HepG2 (cell line): ENCODE measurements around the gene ALG10. TPM values are rescaled to one million over a fixed set of nuclear protein-coding genes. Genes with fewer than 3 reads are reported as not detected.

ENCODE experiments used
- ARID4A ChIP-seq: sonication (generic); formaldehyde crosslinking; IDR thresholded peaks from 2 replicates; pipeline ENCODE4 v1.5.0; 2020; ENCODE audit warnings: mild to moderate bottlenecking, missing genetic modification reagents, borderline replicate concordance
- CBFB ChIP-seq: sonication (generic); formaldehyde crosslinking; IDR thresholded peaks from 2 replicates; pipeline ENCODE4 v1.4.0; 2020; ENCODE audit warnings: missing genetic modification reagents
- DR1 ChIP-seq: sonication (generic); formaldehyde crosslinking; IDR thresholded peaks from 2 replicates; pipeline ENCODE4 v1.8.0; 2021; ENCODE audit warnings: mild to moderate bottlenecking, missing genetic modification reagents, inconsistent platforms
- ETV5 ChIP-seq: IDR thresholded peaks from 2 replicates; pipeline ENCODE4 v1.6.1; 2018; ENCODE audit warnings: missing biosample characterization, missing genetic modification reagents, inconsistent platforms, borderline replicate concordance
- FOSL2 ChIP-seq: sonication (generic); formaldehyde crosslinking; IDR thresholded peaks from 2 replicates; pipeline ENCODE4 v1.4.0; 2020; ENCODE audit warnings: missing genetic modification reagents
- GPBP1L1 ChIP-seq: sonication (generic); formaldehyde crosslinking; IDR thresholded peaks from 2 replicates; pipeline ENCODE4 v1.5.0; 2020; ENCODE audit warnings: mild to moderate bottlenecking, missing genetic modification reagents
- PCBP1 ChIP-seq: fragments of 200-400 bp; formaldehyde crosslinking; IDR thresholded peaks from 2 replicates; pipeline ENCODE4 v1.6.1; 2017; ENCODE audit warnings: mild to moderate bottlenecking, low read depth, low read length, borderline replicate concordance
- POLR2G ChIP-seq: fragments of 200-400 bp; formaldehyde crosslinking; IDR thresholded peaks from 2 replicates; pipeline ENCODE4 v1.6.1; 2018; ENCODE audit warnings: mild to moderate bottlenecking, low read depth, low read length, moderate library complexity
- RFX5 ChIP-seq: IDR thresholded peaks from 2 replicates; pipeline ENCODE4 v1.6.1; 2011; ENCODE audit warnings: low read depth, low read length, improper control_type of control experiment
- SRY ChIP-seq: sonication (generic); formaldehyde crosslinking; IDR thresholded peaks from 2 replicates; pipeline ENCODE4 v1.8.0; 2022; ENCODE audit warnings: mild to moderate bottlenecking, missing genetic modification reagents
- TBX2 ChIP-seq: sonication (generic); formaldehyde crosslinking; IDR thresholded peaks from 2 replicates; pipeline ENCODE4 v1.5.0; 2020; ENCODE audit warnings: missing genetic modification reagents, mild to moderate bottlenecking, borderline replicate concordance
- TCF12 ChIP-seq, 2 experiments: fragments of 450-650 bp in 1 of 2; sonication (generic) in 1 of 2; formaldehyde crosslinking in 1 of 2; IDR thresholded peaks; 2 replicates each; pipeline versions ENCODE4 v1.6.1 to v1.8.0; 2017 to 2022; ENCODE audit warnings: antibody characterized with exemption in 1 of 2, mild to moderate bottlenecking in 1 of 2, missing genetic modification reagents in 1 of 2, moderate library complexity in 1 of 2
- TFAP4 ChIP-seq: sonication (generic); IDR thresholded peaks from 2 replicates; pipeline ENCODE4 v1.6.1; 2016; ENCODE audit warnings: low read depth, borderline replicate concordance
- THAP8 ChIP-seq: sonication (generic); formaldehyde crosslinking; IDR thresholded peaks from 2 replicates; pipeline ENCODE4 v1.5.1; 2020; ENCODE audit warnings: missing genetic modification reagents, mild to moderate bottlenecking, borderline replicate concordance
- ZBTB7B ChIP-seq: sonication (generic); formaldehyde crosslinking; IDR thresholded peaks from 2 replicates; pipeline ENCODE4 v1.4.0; 2020; ENCODE audit warnings: missing genetic modification reagents
- ZNF329 ChIP-seq: sonication (generic); formaldehyde crosslinking; IDR thresholded peaks from 2 replicates; pipeline ENCODE4 v1.9.0; 2021; ENCODE audit warnings: low read depth, mild to moderate bottlenecking, missing genetic modification reagents
- ZNF430 ChIP-seq: sonication (generic); formaldehyde crosslinking; IDR thresholded peaks from 2 replicates; pipeline ENCODE4 v1.9.0; 2021; ENCODE audit warnings: mild to moderate bottlenecking, missing genetic modification reagents
- ZNF619 ChIP-seq: sonication (generic); formaldehyde crosslinking; IDR thresholded peaks from 2 replicates; pipeline ENCODE4 v1.4.0; 2020; ENCODE audit warnings: mild to moderate bottlenecking, missing genetic modification reagents
- polyA plus RNA-seq, 8 experiments: library from polyadenylated mRNA; depleted of rRNA in 3 of 8; stranded (reverse) in 7 of 8; unstranded in 1 of 8; fragments of >200 nt; fragmentation: Illumina TruSeq in 4 of 8; extraction: Trizol in 4 of 8; gene quantifications; 2 replicates each; pipeline versions ENCODE4 v1.2.1 to v1.2.3, GENCODE V29; 2011 to 2016; ENCODE audit warnings: low read depth in 4 of 8, missing spikeins in 1 of 8, mixed read lengths in 1 of 8; ENCODE audit not compliant: insufficient read depth in 1 of 8
- total RNA-seq, 5 experiments: library from RNA; depleted of rRNA; stranded (reverse); fragments of >200 nt; fragmentation: Illumina TruSeq; extraction: Trizol; gene quantifications; 2 replicates each; pipeline ENCODE4 v1.2.3, GENCODE V29; 2016; ENCODE audit warnings: low read depth in 1 of 5

The ALG10 gene
- total and polyA plus RNA-seq, 2 of the 13 experiments (the other 11 are each of a cell fraction or from before 2014, with no cell fraction given): 7.9 to 17.4 TPM

- no peak for TF ChIP-seq GPBP1L1 (CRISPR knock-in tag)
- peak; percentile 86 for TF ChIP-seq ETV5
- peak; percentile 35; the same call in 1 of the 2 replicates for TF ChIP-seq ZNF430
- TF ChIP-seq PCBP1: 0 out of 2 replicates have a peak, but pooled peaks have one; percentile 71
- TF ChIP-seq RFX5: no peak
- TF ChIP-seq ZNF619 (CRISPR knock-in tag): no peak
- no peak for TF ChIP-seq SRY (CRISPR knock-in tag)
- TF ChIP-seq DR1: no peak
- peak; percentile 66 for TF ChIP-seq FOSL2 (CRISPR knock-in tag)
- peak; percentile 41; the same call in 1 of the 2 replicates for TF ChIP-seq TFAP4
- no peak for TF ChIP-seq TCF12 (IDR thresholded peaks at IDR 0.05)
- TF ChIP-seq TCF12 (CRISPR knock-in tag; IDR thresholded peaks at IDR 0.05): no peak
- peak; percentile 91 for TF ChIP-seq ARID4A (CRISPR knock-in tag)
- TF ChIP-seq CBFB: peak; percentile 56; the same call in 1 of the 2 replicates
- peak; percentile 88 for TF ChIP-seq TBX2 (CRISPR knock-in tag)
- no peak for TF ChIP-seq ZNF329
- TF ChIP-seq ZBTB7B: 0 out of 2 replicates have a peak, but pooled peaks have one; percentile 24
- peak; percentile 85; the same call in 1 of the 2 replicates for TF ChIP-seq THAP8 (CRISPR knock-in tag)
- TF ChIP-seq POLR2G: peak; percentile 83
Measured at GRCh38 chr12:34022079-34022830, at the start of gene ALG10 (continued).
